Liver (tissue), 9 donors: ENCODE results near the gene MBNL2. TPM values are rescaled to one million over a fixed set of nuclear protein-coding genes. Genes with fewer than 3 reads are reported as not detected.

Experiments
- DNase-seq: peaks from one replicate; pipeline ENCODE4 v3.0.0-alpha.2; 2017; ENCODE audit warnings: low spot score
- H3K27ac ChIP-seq, 2 donors: one replicate each; pipeline ENCODE4 v1.7.0; 2013; ENCODE audit warnings: inconsistent platforms in 2 of 2, low read length in 2 of 2, control low read depth in 1 of 2, low read depth in 1 of 2, mild to moderate bottlenecking in 1 of 2
- H3K27me3 ChIP-seq, 4 donors: one replicate each; pipeline versions ENCODE4 v1.6.1 to v1.7.0; 2013; ENCODE audit warnings: low read length in 3 of 4, inconsistent platforms in 1 of 4, mild to moderate bottlenecking in 1 of 4, moderate library complexity in 1 of 4; ENCODE audit not compliant: control insufficient read depth in 4 of 4, insufficient read depth in 4 of 4
- H3K36me3 ChIP-seq, 4 donors: one replicate each; pipeline versions ENCODE4 v1.6.1 to v1.7.0; 2013; ENCODE audit warnings: low read length in 3 of 4, mild to moderate bottlenecking in 3 of 4, low read depth in 1 of 4, moderate library complexity in 1 of 4; ENCODE audit not compliant: control insufficient read depth in 4 of 4, insufficient read depth in 3 of 4
- H3K4me1 ChIP-seq, 4 donors: one replicate each; pipeline versions ENCODE4 v1.6.1 to v1.7.0; 2013; ENCODE audit warnings: low read length in 3 of 4, mild to moderate bottlenecking in 3 of 4, moderate library complexity in 1 of 4; ENCODE audit not compliant: control insufficient read depth in 4 of 4, insufficient read depth in 4 of 4
- H3K4me3 ChIP-seq, 3 donors: one replicate each; pipeline versions ENCODE4 v1.6.1 to v1.7.0; 2013; ENCODE audit warnings: low read length in 3 of 3, control low read depth in 1 of 3, low read depth in 1 of 3, mild to moderate bottlenecking in 1 of 3
- H3K9ac ChIP-seq, 2 donors: one replicate each; pipeline ENCODE4 v1.7.0; 2013; ENCODE audit warnings: low read length in 2 of 2, mild to moderate bottlenecking in 2 of 2, moderate library complexity in 2 of 2, control low read depth in 1 of 2, low read depth in 1 of 2
- H3K9me3 ChIP-seq, 4 donors: one replicate each; pipeline versions ENCODE4 v1.6.1 to v1.7.0; 2013; ENCODE audit warnings: low read length in 3 of 4; ENCODE audit not compliant: control insufficient read depth in 4 of 4
- ATF3 ChIP-seq: IDR thresholded peaks from 2 replicates; pipeline ENCODE4 v1.6.1; 2016; ENCODE audit warnings: antibody characterized with exemption
- CTCF ChIP-seq: fragments of 150-350 bp; IDR thresholded peaks from 2 replicates; pipeline ENCODE4 v1.5.1; 2017; ENCODE audit warnings: improper control_type of control experiment, low read depth, low read length; ENCODE audit not compliant: missing input control
- EGR1 ChIP-seq, 2 donors: IDR thresholded peaks; 2 replicates each; pipeline ENCODE4 v1.6.1; 2016 to 2018; ENCODE audit warnings: antibody characterized with exemption in 2 of 2, low read depth in 2 of 2
- FOXA1 ChIP-seq: IDR thresholded peaks from 2 replicates; pipeline ENCODE4 v1.6.1; 2016; ENCODE audit warnings: antibody characterized with exemption
- FOXA2 ChIP-seq: IDR thresholded peaks from 2 replicates; pipeline ENCODE4 v1.6.1; 2016; ENCODE audit warnings: antibody characterized with exemption
- GABPA ChIP-seq, 2 donors: IDR thresholded peaks in 1 of 2; conservative IDR thresholded peaks in 1 of 2; 2 replicates each; pipeline ENCODE4 v1.6.1; 2016; ENCODE audit warnings: antibody characterized with exemption in 2 of 2, mild to moderate bottlenecking in 1 of 2, moderate library complexity in 1 of 2
- HNF4A ChIP-seq, 2 donors: conservative IDR thresholded peaks; 2 replicates each; pipeline ENCODE4 v1.6.1; 2016; ENCODE audit warnings: antibody characterized with exemption in 2 of 2, mild to moderate bottlenecking in 2 of 2
- HNF4G ChIP-seq: IDR thresholded peaks from 2 replicates; pipeline ENCODE4 v1.6.1; 2016; ENCODE audit warnings: antibody characterized with exemption
- JUND ChIP-seq, 2 donors: IDR thresholded peaks; 2 replicates each; pipeline ENCODE4 v1.6.1; 2016; ENCODE audit warnings: antibody characterized with exemption in 2 of 2
- MAX ChIP-seq: IDR thresholded peaks from 2 replicates; pipeline ENCODE4 v1.6.1; 2016; ENCODE audit warnings: antibody characterized with exemption
- NR2F2 ChIP-seq: IDR thresholded peaks from 2 replicates; pipeline ENCODE4 v1.6.1; 2016; ENCODE audit warnings: antibody characterized with exemption
- RAD21 ChIP-seq, 2 donors: IDR thresholded peaks; 2 replicates each; pipeline ENCODE4 v1.6.1; 2016; ENCODE audit warnings: antibody characterized with exemption in 2 of 2, mild to moderate bottlenecking in 2 of 2
- REST ChIP-seq: IDR thresholded peaks from 2 replicates; pipeline ENCODE4 v1.6.1; 2016; ENCODE audit warnings: antibody characterized with exemption, mild to moderate bottlenecking
- RXRA ChIP-seq, 2 donors: IDR thresholded peaks; 2 replicates each; pipeline ENCODE4 v1.6.1; 2017 to 2018; ENCODE audit warnings: antibody characterized with exemption in 2 of 2, mild to moderate bottlenecking in 1 of 2
- SP1 ChIP-seq: IDR thresholded peaks from 2 replicates; pipeline ENCODE4 v1.6.1; 2018; ENCODE audit warnings: antibody characterized with exemption, mild to moderate bottlenecking
- TAF1 ChIP-seq: conservative IDR thresholded peaks from 2 replicates; pipeline ENCODE4 v1.6.1; 2016; ENCODE audit warnings: antibody characterized with exemption, mild to moderate bottlenecking
- YY1 ChIP-seq: IDR thresholded peaks from 2 replicates; pipeline ENCODE4 v1.6.1; 2016; ENCODE audit warnings: antibody characterized with exemption, mild to moderate bottlenecking
- ZBTB33 ChIP-seq: IDR thresholded peaks from 2 replicates; pipeline ENCODE4 v1.6.1; 2016; ENCODE audit warnings: antibody characterized with exemption
- WGBS: extraction: QIAGEN DNeasy Blood & Tissue Kit; methylation state at CpG from one replicate; pipeline ENCODE4 v1.1.7; 2013; 5-methylcytosine and 5-hydroxymethylcytosine counted together
- polyA plus RNA-seq, 2 donors: library from polyadenylated mRNA; stranded (reverse) in 1 of 2; unstranded in 1 of 2; fragments of 200-250 nt in 1 of 2; fragments of >200 nt in 1 of 2; fragmentation: Nextera tagmentation in 1 of 2; extraction: Ambion mirVana in 1 of 2; gene quantifications; one replicate each; pipeline versions ENCODE4 v1.2.1 to v1.2.3, GENCODE V29; 2013 to 2015
- total RNA-seq, 2 donors: library from RNA; depleted of rRNA; stranded (reverse); fragments of >200 nt; gene quantifications; one replicate each; pipeline ENCODE4 v1.2.3, GENCODE V29; 2014
- donor health status: healthy.
- donor health status: healthy.
- donor health status: healthy.
- donor health status: healthy.
- donor health status: healthy.

Gene MBNL2
- total and polyA plus RNA-seq, 4 donors = 16.0 to 49.6 (median 36.8) TPM

GRCh38 chr13:97240788-97241734 is 18.9 kb downstream of the MBNL2 start:
- H3K9ac ChIP-seq = no peak overlapping the region
- no peaks in the 10 kb centered on the region for H3K9me3 ChIP-seq
- H3K27ac ChIP-seq = peak overlapping the region in 1 of 2 donors; percentile 1
- peaks cover 0 to 3% (median 0%) of the 10 kb centered on the region in 4 donors for H3K36me3 ChIP-seq
- TF ChIP-seq JUND (IDR thresholded peaks at IDR 0.05) = no peak
- TF ChIP-seq TAF1 = no peak
- no peak for TF ChIP-seq MAX
- TF ChIP-seq HNF4A (conservative IDR thresholded peaks at IDR 0.05) = peak; percentile 56 to 61
- no peak for TF ChIP-seq RAD21 (IDR thresholded peaks at IDR 0.05)
- peak in 1 of 2 donors; percentile 10 for TF ChIP-seq RXRA (IDR thresholded peaks at IDR 0.05)
- TF ChIP-seq NR2F2 = peak; percentile 49
- TF ChIP-seq HNF4G = no peak
- no peak for TF ChIP-seq ZBTB33
- no peak for TF ChIP-seq ATF3
- TF ChIP-seq GABPA (IDR thresholded peaks at IDR 0.05 in 1 of 2, conservative IDR thresholded peaks at IDR 0.05 in 1 of 2) = no peak
- no peak for TF ChIP-seq FOXA1
- TF ChIP-seq CTCF = no peak
- TF ChIP-seq SP1 = peak; percentile 16
- no peak for TF ChIP-seq REST
- no peak for TF ChIP-seq YY1
- no peak for TF ChIP-seq FOXA2
- TF ChIP-seq EGR1 (IDR thresholded peaks at IDR 0.05; ENCODE audit: low read depth in 2 of 2) = no peak
- 61% methylated on average over 8 of the region's 8 CpGs for WGBS
- H3K27me3 ChIP-seq = no peaks in the 10 kb centered on the region
- peaks cover 19 to 85% (median 63%) of the 10 kb centered on the region in 4 donors for H3K4me1 ChIP-seq
- no peak overlapping the region for H3K4me3 ChIP-seq
- DNase-seq = no peak
